KMS-11 (cell line): Measurements from ENCODE around the gene CDC37L1.
A peak's percentile ranks its signal among the peaks of the same experiment; 100 is the strongest.

Experiments used
- H2AFZ ChIP-seq: fragments of 200-600 bp; sonication (generic); 2 replicates; pipeline ENCODE4 v1.6.1; 2016; ENCODE audit warnings: antibody characterized with exemption, mixed run types, low read depth
- H3K27ac ChIP-seq: fragments of 200-600 bp; sonication (generic); 2 replicates; pipeline ENCODE4 v1.6.1; 2016; ENCODE audit warnings: mild to moderate bottlenecking, mixed run types
- H3K27me3 ChIP-seq: fragments of 200-600 bp; sonication (generic); 2 replicates; pipeline ENCODE4 v1.6.1; 2017; ENCODE audit warnings: mild to moderate bottlenecking, low read depth, mixed run types, moderate library complexity; ENCODE audit not compliant: insufficient read depth
- H3K36me3 ChIP-seq: fragments of 200-600 bp; sonication (generic); 2 replicates; pipeline ENCODE4 v1.6.1; 2017; ENCODE audit warnings: mild to moderate bottlenecking, mixed run types; ENCODE audit not compliant: insufficient read depth
- H3K4me1 ChIP-seq: fragments of 200-600 bp; sonication (generic); 2 replicates; pipeline ENCODE4 v1.6.1; 2016; ENCODE audit warnings: mild to moderate bottlenecking, low read depth, mixed run types; ENCODE audit not compliant: poor library complexity, severe bottlenecking
- H3K4me2 ChIP-seq: fragments of 200-600 bp; sonication (generic); 2 replicates; pipeline ENCODE4 v1.7.0; 2016; ENCODE audit warnings: mild to moderate bottlenecking, mixed run types
- H3K4me3 ChIP-seq: fragments of 200-600 bp; sonication (generic); IDR thresholded peaks from 2 replicates; pipeline ENCODE4 v1.6.1; 2017; ENCODE audit warnings: low read depth, low read length, mixed read lengths; ENCODE audit not compliant: insufficient read depth
- H3K79me2 ChIP-seq: fragments of 200-600 bp; sonication (generic); 2 replicates; pipeline ENCODE4 v1.6.1; 2016; ENCODE audit warnings: low read depth, mixed run types; ENCODE audit not compliant: insufficient read depth
- H3K9ac ChIP-seq: fragments of 200-600 bp; sonication (generic); 2 replicates; pipeline ENCODE4 v1.6.1; 2016; ENCODE audit warnings: mild to moderate bottlenecking, mixed run types
- H4K20me1 ChIP-seq: fragments of 200-600 bp; sonication (generic); 2 replicates; pipeline ENCODE4 v1.6.1; 2016; ENCODE audit warnings: mild to moderate bottlenecking, mixed run types; ENCODE audit not compliant: insufficient read depth
- CTCF ChIP-seq: fragments of 200-600 bp; sonication (generic); conservative IDR thresholded peaks from 2 replicates; pipeline ENCODE4 v1.6.1; 2017; ENCODE audit warnings: low read depth, mild to moderate bottlenecking, antibody characterized with exemption, low read length, moderate library complexity, mixed read lengths

The CDC37L1 gene

GRCh38 chr9:4678679-4679267 is 596 bp upstream of the CDC37L1 start:
- no peak for TF ChIP-seq CTCF
- peak overlapping the region; percentile 96 for H3K9ac ChIP-seq
- peak overlapping the region; percentile 70 for H3K4me2 ChIP-seq
- no peaks in the 10 kb centered on the region for H3K36me3 ChIP-seq
- peaks cover 31% of the 10 kb centered on the region for H3K79me2 ChIP-seq
- H3K4me3 ChIP-seq: peak overlapping the region; percentile 31
- no peaks in the 10 kb centered on the region for H4K20me1 ChIP-seq
- peak overlapping the region; percentile 99 for H3K27ac ChIP-seq
- peaks cover 25% of the 10 kb centered on the region for H3K4me1 ChIP-seq
- no peaks in the 10 kb centered on the region for H3K27me3 ChIP-seq
- peak overlapping the region; percentile 86 for H2AFZ ChIP-seq

- peaks cover 25% of the 10 kb centered on the region for H3K4me1 ChIP-seq
- H3K79me2 ChIP-seq: peaks cover 31% of the 10 kb centered on the region
- H3K4me2 ChIP-seq: peak overlapping the region; percentile 99
- H4K20me1 ChIP-seq: no peaks in the 10 kb centered on the region
- TF ChIP-seq CTCF: no peak
- no peaks in the 10 kb centered on the region for H3K36me3 ChIP-seq
- H3K27ac ChIP-seq: peak overlapping the region; percentile 99
- H3K9ac ChIP-seq: peak overlapping the region; percentile 96
- no peak overlapping the region for H3K4me3 ChIP-seq
- H2AFZ ChIP-seq: peak overlapping the region; percentile 86
- H3K27me3 ChIP-seq: no peaks in the 10 kb centered on the region
Observed at GRCh38 chr9:4680173-4680525, 780 bp downstream of the CDC37L1 start.

- Histone ChIP-seq H3K36me3 (no peaks in the 10 kb centered on the region), H3K9ac (peak overlapping the region; percentile 96; the same call in 1 of the 2 replicates), H3K4me3 (no peak overlapping the region), H4K20me1 (no peaks in the 10 kb centered on the region), H3K4me2 (peak overlapping the region; percentile 99), H3K4me1 (peaks cover 25% of the 10 kb centered on the region), H3K79me2 (peaks cover 31% of the 10 kb centered on the region), H2AFZ (no peak overlapping the region), H3K27me3 (no peaks in the 10 kb centered on the region), H3K27ac (peak overlapping the region; percentile 99)
- TF ChIP-seq CTCF: no peak
Observed at GRCh38 chr9:4680750-4681149, 1.4 kb downstream of the CDC37L1 start.

GRCh38 chr9:4684820-4685219 is 5.5 kb downstream of the CDC37L1 start:
- H3K27ac ChIP-seq: no peak overlapping the region
- H3K4me1 ChIP-seq: peaks cover 30% of the 10 kb centered on the region
- H3K9ac ChIP-seq: no peak overlapping the region
- no peak overlapping the region for H3K4me2 ChIP-seq
- H3K4me3 ChIP-seq: no peak overlapping the region
- H2AFZ ChIP-seq: no peak overlapping the region
- no peaks in the 10 kb centered on the region for H3K27me3 ChIP-seq
- peaks cover 47% of the 10 kb centered on the region for H3K79me2 ChIP-seq
- 0 out of 2 replicates have a peak, but pooled peaks cover 4% of the 10 kb centered on the region for H3K36me3 ChIP-seq
- H4K20me1 ChIP-seq: no peaks in the 10 kb centered on the region
- TF ChIP-seq CTCF: no peak
